SH-SY5Y (cell line): ENCODE measurements around the gene TMEFF1.

Experiments
- GATA2 ChIP-seq: IDR thresholded peaks from 2 replicates; pipeline ENCODE4 v1.6.1; 2011; ENCODE audit warnings: mild to moderate bottlenecking, low read depth, low read length
- GATA3 ChIP-seq: IDR thresholded peaks from 2 replicates; pipeline ENCODE4 v1.6.1; 2011; ENCODE audit warnings: low read depth, mild to moderate bottlenecking, low read length, moderate library complexity

The TMEFF1 gene

DNA sequence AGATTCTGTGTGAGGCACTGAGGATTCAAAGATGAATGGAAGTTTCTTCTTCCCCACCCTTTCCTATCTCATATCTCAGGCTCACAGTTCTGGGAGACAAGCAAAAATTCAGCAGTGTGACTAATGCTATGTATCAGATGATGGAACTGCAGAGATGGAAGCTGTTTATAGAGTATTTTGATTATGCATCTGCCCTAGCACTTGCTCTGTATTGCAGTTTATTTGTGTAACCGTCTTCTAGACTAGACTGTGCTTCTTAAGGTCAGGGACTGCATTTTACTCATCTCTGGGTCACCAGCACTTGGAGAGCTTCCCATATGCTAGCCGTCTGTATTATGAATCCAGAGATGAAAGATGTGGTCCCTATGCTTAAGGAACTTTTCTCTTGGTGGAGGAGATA lies 117.5 kb downstream of the TMEFF1 start:
- TF ChIP-seq GATA2 (no peak), GATA3 (no peak)

DNA sequence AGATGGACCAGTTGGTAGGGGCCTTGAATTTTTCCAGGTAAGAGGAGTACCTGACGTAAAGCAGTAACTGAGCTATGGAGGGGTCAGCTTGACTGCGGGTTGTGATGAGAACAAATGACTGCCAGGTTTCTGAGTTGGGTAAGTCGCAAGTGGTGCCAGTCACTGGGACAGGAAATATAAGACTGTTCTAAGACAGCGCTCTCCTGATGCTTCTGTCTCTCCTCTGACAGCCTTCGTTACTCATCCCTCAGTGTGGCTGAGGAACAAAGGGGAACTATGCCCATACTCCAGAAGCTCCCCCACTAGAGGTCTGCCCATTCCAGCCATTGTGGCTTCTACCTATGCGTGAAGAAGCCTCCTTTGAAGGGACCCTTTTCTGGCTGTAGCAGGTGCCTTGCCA lies 118.2 kb downstream of the TMEFF1 start:
- TF ChIP-seq GATA2 = no peak
- no peak for TF ChIP-seq GATA3

DNA sequence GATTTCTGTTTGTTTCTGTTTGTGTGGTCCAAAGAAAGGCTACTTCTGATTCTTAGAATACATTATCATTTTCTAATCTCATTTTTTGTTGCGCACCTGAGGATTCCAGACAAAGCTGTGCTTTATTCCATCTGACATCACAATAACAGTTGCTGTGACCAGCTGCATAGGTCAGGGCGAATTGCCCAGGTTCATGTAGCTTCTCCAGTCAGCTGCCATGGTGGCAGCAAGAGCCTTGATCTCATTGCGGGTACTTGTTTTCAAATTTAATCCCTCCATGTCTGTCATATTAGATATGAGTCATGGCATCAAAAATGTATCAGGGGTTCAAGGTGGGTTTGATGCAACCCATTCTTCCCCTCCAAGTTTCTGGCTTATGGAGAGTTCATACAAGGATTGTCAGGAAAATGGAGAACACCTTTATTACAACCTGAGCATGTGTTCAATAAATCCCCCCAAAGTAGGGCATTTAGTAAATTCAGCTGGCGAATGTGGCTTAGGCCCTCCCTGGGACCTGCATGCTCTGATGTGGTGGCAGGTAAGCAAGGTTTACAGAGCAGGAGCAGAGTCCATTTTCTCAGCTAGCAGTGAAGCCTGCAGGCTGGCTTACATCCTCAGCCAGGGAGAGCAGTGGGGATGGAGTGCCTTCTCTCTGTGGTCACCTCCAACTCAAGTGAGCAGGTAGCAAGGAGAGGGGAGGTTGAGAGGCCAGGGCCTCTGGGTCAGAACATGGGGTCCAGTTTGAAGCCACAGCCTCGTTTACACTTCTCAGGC lies 118.9 kb downstream of the TMEFF1 start:
- no peak for TF ChIP-seq GATA2
- TF ChIP-seq GATA3 = no peak

DNA sequence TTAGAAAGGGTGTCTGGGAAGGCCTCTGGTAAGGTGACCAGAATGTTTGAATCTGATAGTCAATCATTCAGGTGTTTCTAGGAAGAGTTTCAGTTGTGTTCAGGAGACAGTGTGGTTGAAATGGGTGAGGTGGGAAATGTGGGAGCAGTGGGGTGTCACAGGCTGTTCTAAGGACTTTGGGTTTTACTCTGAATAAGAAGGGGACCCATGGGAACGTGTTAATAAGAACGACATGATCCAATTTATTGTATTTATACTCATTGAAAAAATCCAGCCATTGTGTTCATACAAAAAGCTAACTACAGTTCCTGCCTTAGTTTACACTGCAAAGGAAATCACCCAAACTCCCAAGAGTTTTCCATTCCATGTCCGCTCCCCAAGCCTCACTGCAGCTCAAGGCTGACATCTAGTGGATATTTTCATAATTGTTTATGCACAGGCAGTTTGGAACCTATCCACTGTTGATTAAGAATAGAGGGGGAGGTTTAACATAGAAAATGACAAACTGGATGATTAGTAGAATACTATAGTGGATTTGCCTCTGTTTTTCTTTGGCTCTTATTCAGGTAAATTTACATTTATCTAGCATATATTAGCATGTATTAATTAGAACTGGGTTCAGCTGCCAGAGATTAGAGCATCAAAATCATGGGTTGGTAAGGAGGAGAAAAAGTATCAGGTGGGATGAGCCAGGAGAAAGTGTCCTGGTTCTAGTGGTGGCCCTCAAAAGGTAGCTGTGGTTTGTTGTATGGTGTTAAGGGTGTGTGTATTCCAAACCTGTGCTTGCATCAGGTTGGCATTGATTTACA lies 122.6 kb downstream of the TMEFF1 start:
- no peak for TF ChIP-seq GATA2
- TF ChIP-seq GATA3 = no peak

DNA sequence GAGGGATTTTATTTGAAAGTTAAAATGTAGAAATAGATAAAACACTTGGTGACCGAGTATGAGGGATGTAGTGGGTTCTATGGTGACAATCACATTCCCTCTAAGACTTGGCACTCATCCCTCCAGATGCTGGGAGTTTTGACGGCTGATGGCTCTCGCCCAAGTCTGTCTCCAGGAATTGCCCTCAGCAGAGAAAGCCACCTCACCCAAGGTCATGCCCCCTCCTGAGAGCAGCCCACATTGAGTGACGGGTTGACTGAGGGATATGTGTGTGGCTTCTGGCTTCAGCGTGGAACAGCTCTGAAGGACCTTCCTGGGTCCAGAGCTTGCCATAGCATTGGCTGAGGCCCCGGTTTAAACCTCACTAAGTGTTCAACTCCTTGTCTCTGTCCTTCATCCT lies 124.3 kb downstream of the TMEFF1 start:
- TF ChIP-seq GATA3 (no peak), GATA2 (no peak)

DNA sequence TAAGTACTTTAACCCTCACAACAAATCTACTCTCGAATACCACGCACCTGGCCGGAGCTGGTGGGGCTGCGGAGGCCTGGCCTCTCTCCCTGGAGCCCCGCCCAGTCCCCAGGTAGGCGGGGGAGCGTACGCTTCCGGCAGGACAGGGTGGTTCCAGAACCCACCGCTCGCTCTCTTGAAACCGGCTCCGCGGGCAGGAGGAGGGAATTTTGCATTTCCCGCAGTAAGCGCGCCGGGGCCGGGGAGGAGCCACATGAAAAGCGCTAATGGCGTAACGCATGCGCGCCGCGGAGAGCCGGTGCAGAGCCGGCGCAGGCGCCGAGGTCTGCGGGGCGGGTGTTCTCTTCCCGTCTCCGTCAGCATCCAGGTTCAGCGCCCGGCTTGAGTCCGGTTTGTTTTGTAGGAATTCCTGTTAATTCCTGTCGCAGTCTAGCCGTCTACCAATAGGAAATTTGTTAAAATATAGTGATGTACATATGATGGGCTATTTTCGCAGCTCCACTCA lies 125.7 kb downstream of the TMEFF1 start:
- TF ChIP-seq GATA3 = no peak
- TF ChIP-seq GATA2 = no peak

DNA sequence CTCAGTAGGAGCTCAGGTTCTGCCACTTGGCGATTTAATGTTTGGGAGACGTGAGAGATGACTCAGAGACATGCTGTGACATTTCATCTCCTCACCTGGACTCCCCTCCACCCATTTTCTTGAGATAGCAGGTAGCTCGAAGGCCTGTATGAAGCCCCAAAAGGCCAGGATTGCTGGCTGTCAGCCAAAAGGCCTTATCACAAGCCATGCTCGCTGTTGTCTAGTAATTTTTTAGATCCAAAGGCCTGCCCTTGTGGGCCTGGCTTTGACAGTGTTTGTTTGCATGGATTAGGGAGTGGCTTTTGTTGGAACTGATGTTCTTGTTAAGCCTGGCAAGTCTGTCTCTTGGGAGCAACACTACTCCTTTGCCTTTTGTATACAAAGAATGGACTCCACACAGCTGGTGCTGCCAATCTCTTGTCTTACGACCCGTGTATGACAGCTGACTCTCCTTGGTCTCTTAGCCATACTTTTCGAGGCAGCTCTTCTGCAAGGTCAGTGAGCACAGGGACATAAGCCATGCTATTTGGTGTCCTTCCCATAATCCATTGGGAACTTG lies 127.7 kb downstream of the TMEFF1 start:
- TF ChIP-seq GATA3 = no peak

DNA sequence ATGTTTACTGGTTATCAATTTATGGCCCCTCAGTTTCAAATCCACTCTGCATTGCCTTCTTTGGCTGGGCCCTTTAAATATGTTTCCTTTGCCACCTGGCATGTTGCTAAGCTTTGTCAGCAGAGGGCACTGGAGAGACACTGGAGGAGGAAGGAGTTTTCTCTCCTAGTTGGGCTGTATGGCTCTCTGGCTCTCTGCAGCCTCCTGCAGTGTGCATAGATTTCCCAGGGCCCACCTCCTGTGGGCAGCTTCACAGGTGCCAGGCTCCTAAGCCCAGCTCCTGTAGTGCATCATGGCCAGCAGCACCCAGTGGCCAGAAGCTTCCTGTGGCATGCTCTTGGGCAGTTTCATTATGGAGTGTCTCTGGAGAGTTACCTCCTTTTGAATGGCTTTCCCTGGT lies 128.3 kb downstream of the TMEFF1 start:
- TF ChIP-seq GATA2 (no peak), GATA3 (no peak)

DNA sequence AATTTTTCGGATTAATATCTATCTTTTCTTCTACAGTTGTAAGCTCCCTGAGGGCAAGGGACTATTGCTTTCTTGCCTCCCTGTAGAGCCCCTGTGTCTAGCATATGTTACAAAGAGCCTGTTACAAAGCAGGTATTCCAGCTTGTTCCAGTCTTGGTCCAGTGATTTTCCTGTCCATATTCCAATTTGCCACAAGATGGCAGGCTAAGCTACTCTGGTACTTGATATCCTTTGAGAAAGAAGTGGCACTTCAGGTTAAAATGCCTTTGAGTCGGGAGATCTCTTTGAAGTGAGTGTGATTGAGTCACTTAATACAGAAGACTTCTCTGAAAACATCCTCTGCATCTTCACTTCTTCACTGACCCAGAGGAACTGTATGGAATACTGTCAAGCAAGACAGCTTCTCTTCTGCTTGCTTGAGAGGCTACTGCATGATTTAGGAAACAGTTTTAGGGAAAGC lies 129.4 kb downstream of the TMEFF1 start:
- TF ChIP-seq GATA2 (no peak), GATA3 (no peak)

DNA sequence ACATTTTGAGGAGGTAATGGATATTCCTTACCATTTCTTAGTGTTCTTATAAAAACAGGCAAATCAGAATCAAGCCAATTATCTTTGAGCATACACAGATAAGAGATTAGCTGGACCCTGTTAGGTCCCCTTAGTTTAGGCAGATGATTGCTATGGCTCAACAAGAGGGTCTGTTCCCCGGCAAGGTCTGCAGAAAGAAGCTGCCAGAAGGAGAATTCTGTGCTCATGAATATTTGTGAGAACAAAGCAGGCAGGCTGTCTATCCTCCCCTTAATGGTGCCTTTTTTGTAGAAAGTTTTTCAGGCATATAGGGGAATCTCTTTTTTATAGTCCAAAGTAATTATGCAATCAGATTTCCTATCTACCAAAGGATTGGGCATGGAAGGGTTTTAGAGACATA lies 132.5 kb downstream of the TMEFF1 start:
- TF ChIP-seq GATA3 = no peak
- no peak for TF ChIP-seq GATA2

DNA sequence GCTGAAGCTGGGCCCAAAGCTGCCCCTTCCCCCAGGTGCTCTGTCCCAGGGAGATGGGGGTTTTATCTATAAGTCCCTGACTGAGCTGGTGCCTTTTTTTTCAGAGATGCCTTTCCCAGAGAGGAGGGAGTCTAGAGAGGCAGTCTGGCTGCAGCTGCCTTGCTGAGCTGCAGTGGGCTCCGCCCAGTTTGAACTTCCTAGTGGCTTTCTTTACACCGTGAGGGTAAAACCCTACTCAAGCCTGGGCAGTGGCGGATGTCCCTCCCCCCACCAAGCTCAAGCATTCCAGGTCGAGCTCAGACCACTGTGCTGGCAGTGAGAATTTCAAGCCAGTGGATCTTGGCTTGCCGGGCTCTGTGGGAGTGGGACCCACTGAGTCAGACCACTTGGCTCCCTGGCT lies 146.2 kb downstream of the TMEFF1 start:
- TF ChIP-seq GATA3 (no peak), GATA2 (no peak)

DNA sequence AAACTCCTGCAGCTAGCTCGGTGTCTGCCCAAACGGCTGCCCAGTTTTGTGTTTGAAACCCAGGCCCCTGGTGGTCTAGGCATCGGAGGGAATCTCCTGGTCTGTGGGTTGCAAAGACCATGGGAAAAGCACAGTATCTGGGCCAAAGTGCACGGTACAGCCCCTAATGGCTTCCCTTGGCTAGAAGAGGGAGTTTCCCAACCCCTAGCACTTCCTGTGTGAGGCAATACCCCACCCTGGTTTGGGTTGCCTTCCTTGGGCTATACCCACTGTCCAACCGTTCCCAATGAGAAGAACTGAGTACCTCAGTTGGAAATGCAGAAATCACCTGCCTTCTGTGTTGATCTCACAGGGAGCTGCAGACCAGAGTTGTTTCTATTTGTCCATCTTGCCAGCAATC lies 146.7 kb downstream of the TMEFF1 start:
- TF ChIP-seq GATA2 (no peak), GATA3 (no peak)

DNA sequence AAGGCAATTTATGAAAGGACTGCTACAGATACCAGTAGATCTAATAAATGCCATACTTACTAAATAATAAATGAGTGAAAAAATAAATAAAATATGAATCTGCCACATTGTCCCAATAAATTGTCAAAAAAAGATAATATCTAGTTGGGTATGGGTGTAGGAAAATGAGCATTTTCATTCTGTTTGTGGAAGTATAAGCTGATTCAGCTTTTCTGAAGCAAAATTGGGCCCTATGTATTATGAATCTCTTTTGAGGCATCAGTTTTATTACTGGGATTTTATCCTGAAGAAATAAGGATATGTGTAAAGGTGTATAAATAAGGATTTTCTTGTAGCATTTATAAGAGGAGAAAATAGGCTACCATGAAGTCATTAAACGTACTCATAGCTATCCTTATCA lies 151.0 kb downstream of the TMEFF1 start:
- TF ChIP-seq GATA2 (no peak), GATA3 (no peak)

DNA sequence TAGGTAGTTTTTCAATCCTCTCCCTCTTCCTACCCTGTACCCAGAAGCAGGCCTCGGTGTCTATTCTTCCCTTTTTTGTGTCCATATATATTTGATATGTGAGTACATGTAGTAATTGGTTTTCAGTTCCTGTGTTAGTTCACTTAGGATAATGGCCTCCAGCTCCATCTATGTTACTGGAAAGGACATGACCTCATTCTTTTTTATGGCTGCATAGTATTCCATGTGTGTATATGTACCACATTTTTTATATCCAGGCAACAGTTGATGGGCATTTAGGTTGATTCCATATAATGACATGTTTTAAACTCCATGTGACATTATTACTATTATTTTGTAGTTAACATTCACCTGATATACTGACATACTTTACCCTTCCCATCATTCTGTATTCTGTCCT lies 154.0 kb downstream of the TMEFF1 start:
- no peak for TF ChIP-seq GATA3
- TF ChIP-seq GATA2 = no peak
